H9 (cell line): Measurements from ENCODE around the gene CKMT2. TPM values are rescaled to one million over a fixed set of nuclear protein-coding genes. Genes with fewer than 3 reads are reported as not detected.

Experiments used
- DNase-seq: peaks from one replicate; pipeline ENCODE4 v3.0.0-alpha.2; 2017
- H2AFZ ChIP-seq: one replicate; pipeline ENCODE4 v1.6.1; 2013; ENCODE audit warnings: mild to moderate bottlenecking, low read length, control low read depth, moderate library complexity
- H2AK5ac ChIP-seq: 2 replicates; pipeline ENCODE4 v1.6.1; 2013; ENCODE audit warnings: low read length, control low read depth, mixed read lengths; ENCODE audit not compliant: insufficient read length
- H2BK120ac ChIP-seq: one replicate; pipeline ENCODE4 v1.6.1; 2013; ENCODE audit warnings: low read depth, mild to moderate bottlenecking, low read length, control low read depth, inconsistent platforms; ENCODE audit not compliant: poor library complexity, severe bottlenecking
- H2BK12ac ChIP-seq: 2 replicates; pipeline ENCODE4 v1.6.1; 2013; ENCODE audit warnings: low read length, control low read depth, mixed read lengths, low read depth; ENCODE audit not compliant: insufficient read length
- H2BK15ac ChIP-seq: 2 replicates; pipeline ENCODE4 v1.6.1; 2013; ENCODE audit warnings: low read depth, low read length, control low read depth
- H2BK20ac ChIP-seq: one replicate; pipeline ENCODE4 v1.6.1; 2013; ENCODE audit warnings: low read depth, mild to moderate bottlenecking, low read length, control low read depth, inconsistent platforms; ENCODE audit not compliant: poor library complexity, severe bottlenecking
- H2BK5ac ChIP-seq: 2 replicates; pipeline ENCODE4 v1.6.1; 2013; ENCODE audit warnings: low read length, control low read depth, mixed read lengths; ENCODE audit not compliant: insufficient read length
- H3K14ac ChIP-seq: 2 replicates; pipeline ENCODE4 v1.6.1; 2013; ENCODE audit warnings: low read length, control low read depth; ENCODE audit not compliant: insufficient read depth
- H3K18ac ChIP-seq: 2 replicates; pipeline ENCODE4 v1.6.1; 2013; ENCODE audit warnings: low read depth, mild to moderate bottlenecking, mixed read lengths, low read length, control low read depth; ENCODE audit not compliant: insufficient read length
- H3K23ac ChIP-seq: 2 replicates; pipeline ENCODE4 v1.6.1; 2013; ENCODE audit warnings: low read length, control low read depth, mixed read lengths, low read depth; ENCODE audit not compliant: insufficient read length
- H3K23me2 ChIP-seq: 2 replicates; pipeline ENCODE4 v1.6.1; 2013; ENCODE audit warnings: low read depth, mild to moderate bottlenecking, mixed read lengths, low read length, control low read depth; ENCODE audit not compliant: insufficient read length, poor library complexity, severe bottlenecking
- H3K27ac ChIP-seq: 2 replicates; pipeline ENCODE4 v1.5.1; 2013; ENCODE audit warnings: low read length, control low read depth, mixed read lengths, low read depth; ENCODE audit not compliant: insufficient read length
- H3K27me3 ChIP-seq: 2 replicates; pipeline ENCODE4 v1.6.1; 2013; ENCODE audit warnings: low read length, control low read depth, inconsistent platforms; ENCODE audit not compliant: insufficient read depth
- H3K4ac ChIP-seq: 2 replicates; pipeline ENCODE4 v1.6.1; 2013; ENCODE audit warnings: low read depth, mild to moderate bottlenecking, control low read depth, inconsistent platforms, low read length, moderate library complexity
- H3K4me1 ChIP-seq: 2 replicates; pipeline ENCODE4 v1.6.1; 2013; ENCODE audit warnings: low read length, control low read depth, inconsistent platforms; ENCODE audit not compliant: insufficient read depth
- H3K4me2 ChIP-seq: 2 replicates; pipeline ENCODE4 v1.6.1; 2013; ENCODE audit warnings: low read length, control low read depth, mixed read lengths; ENCODE audit not compliant: insufficient read length, insufficient read depth
- H3K56ac ChIP-seq: 2 replicates; pipeline ENCODE4 v1.6.1; 2013; ENCODE audit warnings: low read depth, mild to moderate bottlenecking, mixed read lengths, low read length, control low read depth; ENCODE audit not compliant: insufficient read length
- H3K79me1 ChIP-seq: 2 replicates; pipeline ENCODE4 v1.6.1; 2013; ENCODE audit warnings: low read depth, mild to moderate bottlenecking, moderate library complexity, low read length, control low read depth, inconsistent platforms; ENCODE audit not compliant: insufficient read depth, poor library complexity, severe bottlenecking
- H3K79me2 ChIP-seq: 2 replicates; pipeline ENCODE4 v1.6.1; 2013; ENCODE audit warnings: low read length, control low read depth, inconsistent platforms; ENCODE audit not compliant: insufficient read depth
- H3K9ac ChIP-seq: 2 replicates; pipeline ENCODE4 v1.6.1; 2013; ENCODE audit warnings: low read length, control low read depth, mixed read lengths; ENCODE audit not compliant: insufficient read length; ENCODE audit errors: extremely low read depth
- H3K9me3 ChIP-seq: one replicate; pipeline ENCODE4 v1.6.1; 2013; ENCODE audit warnings: low read depth, low read length, inconsistent platforms; ENCODE audit not compliant: control insufficient read depth
- H3T11ph ChIP-seq: one replicate; pipeline ENCODE4 v1.6.1; 2013; ENCODE audit warnings: mild to moderate bottlenecking, low read length, control low read depth, inconsistent platforms
- H4K20me1 ChIP-seq: one replicate; pipeline ENCODE4 v1.6.1; 2013; ENCODE audit not compliant: control insufficient read depth, insufficient read length, insufficient read depth
- H4K5ac ChIP-seq: 2 replicates; pipeline ENCODE4 v1.6.1; 2013; ENCODE audit warnings: low read depth, mild to moderate bottlenecking, mixed read lengths, low read length, control low read depth; ENCODE audit not compliant: insufficient read length
- H4K8ac ChIP-seq: replicated peaks from 2 replicates; pipeline ENCODE4 v1.6.1; 2013; ENCODE audit warnings: low read length, control low read depth, mixed read lengths, low read depth; ENCODE audit not compliant: insufficient read length
- H4K91ac ChIP-seq: 2 replicates; pipeline ENCODE4 v1.6.1; 2013; ENCODE audit warnings: low read depth, mild to moderate bottlenecking, moderate library complexity, mixed read lengths, low read length, control low read depth; ENCODE audit not compliant: insufficient read length
- H3K27ac Mint-ChIP-seq, 3 experiments: 2 replicates in 2 of 3; 3 replicates in 1 of 3; pipeline ENCODE4 v1.8.0; 2020 to 2021; ENCODE audit warnings: mixed read lengths in 3 of 3, mild to moderate bottlenecking in 1 of 3, moderate library complexity in 1 of 3
- H3K27me3 Mint-ChIP-seq: 2 replicates; pipeline ENCODE4 v1.8.0; 2021; ENCODE audit warnings: low read depth, mild to moderate bottlenecking, moderate library complexity, mixed read lengths
- H3K36me3 Mint-ChIP-seq, 3 experiments: 2 replicates in 2 of 3; 3 replicates in 1 of 3; pipeline ENCODE4 v1.8.0; 2020 to 2021; ENCODE audit warnings: low read depth in 3 of 3, mixed read lengths in 3 of 3; ENCODE audit not compliant: insufficient read depth in 1 of 3
- H3K4me1 Mint-ChIP-seq, 2 experiments: 2 replicates each; pipeline ENCODE4 v1.8.0; 2020; ENCODE audit warnings: mixed read lengths in 2 of 2
- H3K4me3 Mint-ChIP-seq, 2 experiments: 2 replicates in 1 of 2; 3 replicates in 1 of 2; pipeline ENCODE4 v1.8.0; 2020 to 2021; ENCODE audit warnings: mild to moderate bottlenecking in 2 of 2, mixed read lengths in 2 of 2, moderate library complexity in 1 of 2
- H3K9me3 Mint-ChIP-seq, 2 experiments: 2 replicates in 1 of 2; 3 replicates in 1 of 2; pipeline ENCODE4 v1.8.0; 2020; ENCODE audit warnings: mild to moderate bottlenecking in 2 of 2, mixed read lengths in 2 of 2, moderate library complexity in 1 of 2
- WGBS: extraction: QIAGEN DNeasy Blood & Tissue Kit; methylation state at CpG from one replicate; pipeline ENCODE4 v1.1.7; 2013; ENCODE audit warnings: missing lambda C conversion rate, low lambda C conversion rate, mixed read lengths; ENCODE audit not compliant: insufficient read length; ENCODE audit errors: extremely low coverage; 5-methylcytosine and 5-hydroxymethylcytosine counted together
- total RNA-seq: library from RNA; stranded (reverse); gene quantifications from 2 replicates; pipeline ENCODE4 v1.2.1, GENCODE V29; 2021
- TF ChIP-seq, protein P1 (sequence below): fragments of 200-600 bp; sonication (generic); conservative IDR thresholded peaks from 3 replicates; pipeline ENCODE4 v1.8.0; 2021; ENCODE audit warnings: antibody characterized with exemption, mild to moderate bottlenecking

Gene CKMT2
- total RNA-seq, 1 experiment from 2014 or later, result 1.8 TPM

DNA sequence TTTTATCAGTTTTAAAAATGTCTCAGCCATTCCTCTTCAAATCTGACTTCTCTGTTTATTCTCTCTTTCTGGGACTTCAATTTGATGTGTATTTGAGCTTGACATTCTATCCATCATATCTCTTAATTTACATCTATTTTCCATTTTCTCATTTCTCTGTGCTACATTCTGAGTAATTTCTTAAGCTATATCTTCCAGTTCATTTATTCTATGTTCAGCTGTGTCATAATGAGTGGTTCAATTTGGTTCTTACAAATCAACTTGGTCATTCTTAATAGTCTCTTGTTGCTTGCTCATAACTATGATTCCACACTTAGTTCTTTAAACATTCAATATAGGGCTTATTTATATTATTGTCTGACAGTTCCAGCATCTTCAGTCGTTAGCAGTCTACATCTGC is 16.9 kb downstream of the CKMT2 start:
- no peaks in the 10 kb centered on the region for H3K4me1 ChIP-seq
- no peak for DNase-seq
- H3K4me2 ChIP-seq, result no peak overlapping the region
- H3K4ac ChIP-seq, result no peak overlapping the region
- no peak overlapping the region for H3K27ac Mint-ChIP-seq
- peaks cover 41 to 52% of the 10 kb centered on the region in 2 experiments for H3K4me1 Mint-ChIP-seq
- no peak overlapping the region for H4K8ac ChIP-seq
- no peak overlapping the region for H2BK20ac ChIP-seq
- no peak overlapping the region for H2AK5ac ChIP-seq
- H3K27ac ChIP-seq, result no peak overlapping the region
- no peak overlapping the region for H4K91ac ChIP-seq
- H3K9me3 Mint-ChIP-seq, result no peaks in the 10 kb centered on the region
- no peaks in the 10 kb centered on the region for H3K27me3 Mint-ChIP-seq
- no peaks in the 10 kb centered on the region for H3K9me3 ChIP-seq
- H4K20me1 ChIP-seq, result no peaks in the 10 kb centered on the region
- no peak overlapping the region for H3K14ac ChIP-seq
- peaks cover 8 to 16% (median 12%) of the 10 kb centered on the region in 3 experiments; a peak in 6 of 7 replicates for H3K36me3 Mint-ChIP-seq
- H2BK15ac ChIP-seq, result no peak overlapping the region
- no peak overlapping the region for H3K23ac ChIP-seq
- H3K4me3 Mint-ChIP-seq, result no peak overlapping the region
- H3K79me2 ChIP-seq, result no peaks in the 10 kb centered on the region
- WGBS, result no CpG with 5 or more reads among the region's 1 CpG
- H2BK12ac ChIP-seq, result no peak overlapping the region
- H2BK120ac ChIP-seq, result no peak overlapping the region
- H3K27me3 ChIP-seq, result no peaks in the 10 kb centered on the region
- TF ChIP-seq, protein P1, sequence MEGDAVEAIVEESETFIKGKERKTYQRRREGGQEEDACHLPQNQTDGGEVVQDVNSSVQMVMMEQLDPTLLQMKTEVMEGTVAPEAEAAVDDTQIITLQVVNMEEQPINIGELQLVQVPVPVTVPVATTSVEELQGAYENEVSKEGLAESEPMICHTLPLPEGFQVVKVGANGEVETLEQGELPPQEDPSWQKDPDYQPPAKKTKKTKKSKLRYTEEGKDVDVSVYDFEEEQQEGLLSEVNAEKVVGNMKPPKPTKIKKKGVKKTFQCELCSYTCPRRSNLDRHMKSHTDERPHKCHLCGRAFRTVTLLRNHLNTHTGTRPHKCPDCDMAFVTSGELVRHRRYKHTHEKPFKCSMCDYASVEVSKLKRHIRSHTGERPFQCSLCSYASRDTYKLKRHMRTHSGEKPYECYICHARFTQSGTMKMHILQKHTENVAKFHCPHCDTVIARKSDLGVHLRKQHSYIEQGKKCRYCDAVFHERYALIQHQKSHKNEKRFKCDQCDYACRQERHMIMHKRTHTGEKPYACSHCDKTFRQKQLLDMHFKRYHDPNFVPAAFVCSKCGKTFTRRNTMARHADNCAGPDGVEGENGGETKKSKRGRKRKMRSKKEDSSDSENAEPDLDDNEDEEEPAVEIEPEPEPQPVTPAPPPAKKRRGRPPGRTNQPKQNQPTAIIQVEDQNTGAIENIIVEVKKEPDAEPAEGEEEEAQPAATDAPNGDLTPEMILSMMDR, result no peak
- H3K23me2 ChIP-seq, result no peaks in the 10 kb centered on the region
- H2BK5ac ChIP-seq, result no peak overlapping the region
- H3K56ac ChIP-seq, result no peak overlapping the region
- peaks cover 3% of the 10 kb centered on the region for H3K79me1 ChIP-seq
- no peak overlapping the region for H3K18ac ChIP-seq
- H2AFZ ChIP-seq, result no peak overlapping the region
- no peak overlapping the region for H3K9ac ChIP-seq
- H4K5ac ChIP-seq, result no peak overlapping the region
- H3T11ph ChIP-seq, result no peak overlapping the region
